Measurements from ENCODE around the gene ALDH8A1.

GRCh38 chr6:134974370-134974769, 24.5 kb upstream of the ALDH8A1 start:
- TF ChIP-seq POLR2AphosphoS5 (IDR thresholded peaks at IDR 0.05; ENCODE audit: low read depth, low read length) (no peak), TCF12 (IDR thresholded peaks at IDR 0.05) (no peak), TCF12 (CRISPR knock-in tag; IDR thresholded peaks at IDR 0.05) (no peak), ESRRA (CRISPR knock-in tag; IDR thresholded peaks at IDR 0.05; ENCODE audit: low read depth) (no peak), POLR2A (IDR thresholded peaks at IDR 0.05; ENCODE audit: insufficient read depth in 1 of 2, low read depth in 2 of 2, low read length in 2 of 2) (no peak), PHF8 (CRISPR knock-in tag; IDR thresholded peaks at IDR 0.05) (no peak), ZNF878 (CRISPR knock-in tag; IDR thresholded peaks at IDR 0.05) (no peak), CTCF (CRISPR knock-in tag; IDR thresholded peaks at IDR 0.05) (no peak)

All from HepG2 (cell line).